Epidermal melanocyte (primary cell): ENCODE data around the gene CD99L2.
A peak's percentile ranks its signal among the peaks of the same experiment; 100 is the strongest.

Experiments
- DNase-seq: peaks from one replicate; pipeline ENCODE4 v3.0.0; 2011; ENCODE audit warnings: low spot score; ENCODE audit not compliant: insufficient read length

The CD99L2 gene

GRCh38 chrX:150765782-150766350 is 132.6 kb downstream of the CD99L2 start:
- DNase-seq, result no peak

- DNase-seq, result no peak
These were observed 133.2 kb downstream of the CD99L2 start for GRCh38 chrX:150765237-150765636.

- no peak for DNase-seq
These were observed 134.7 kb downstream of the CD99L2 start for GRCh38 chrX:150763810-150764209.

GRCh38 chrX:150763303-150763797 is 135.1 kb downstream of the CD99L2 start:
- no peak for DNase-seq

- DNase-seq, result no peak
These were observed 136.0 kb downstream of the CD99L2 start for GRCh38 chrX:150762258-150763165.

- no peak for DNase-seq
These were observed 136.7 kb downstream of the CD99L2 start for GRCh38 chrX:150761819-150762216.

GRCh38 chrX:150761176-150761818 is 137.2 kb downstream of the CD99L2 start:
- no peak for DNase-seq

GRCh38 chrX:150759568-150760416 is 138.7 kb downstream of the CD99L2 start:
- DNase-seq, result no peak

- DNase-seq, result no peak
These were observed 141.1 kb downstream of the CD99L2 start for GRCh38 chrX:150757371-150757770.

GRCh38 chrX:150753968-150754367 is 144.5 kb downstream of the CD99L2 start:
- no peak for DNase-seq

- no peak for DNase-seq
These were observed 145.1 kb downstream of the CD99L2 start for GRCh38 chrX:150753357-150753756.

- no peak for DNase-seq
These were observed 146.3 kb downstream of the CD99L2 start for GRCh38 chrX:150752124-150752523.

GRCh38 chrX:150736475-150736874 is 162.0 kb downstream of the CD99L2 start:
- DNase-seq, result no peak

- peak; percentile 38 for DNase-seq
These were observed 166.7 kb downstream of the CD99L2 start for GRCh38 chrX:150731795-150732194.

- peak; percentile 20 for DNase-seq
These were observed 167.7 kb downstream of the CD99L2 start for GRCh38 chrX:150730719-150731118.

GRCh38 chrX:150729956-150730355 is 168.5 kb downstream of the CD99L2 start:
- DNase-seq, result no peak

- no peak for DNase-seq
These were observed 178.8 kb downstream of the CD99L2 start for GRCh38 chrX:150719621-150720020.
